T-helper 2 cell (primary cell): ENCODE results near the gene AIMP1.
A peak's percentile ranks its signal among the peaks of the same experiment; 100 is the strongest.
"Not testable (repeated sequence)": the region's sequence is repeated elsewhere in the genome, so short reads cannot be mapped to it uniquely, and the experiment has no call there.

Source experiments
- DNase-seq, 5 experiments: peaks; one replicate each; pipeline versions ENCODE4 v3.0.0 to v3.0.0-alpha.2; 2012 to 2022

Gene AIMP1

GRCh38 chr4:106312997-106313522, 3.3 kb upstream of the AIMP1 start:
- no peak for DNase-seq

GRCh38 chr4:106314960-106315359, 1.4 kb upstream of the AIMP1 start:
- peak in 1 of 5 experiments; percentile 16 for DNase-seq

- DNase-seq, result peak in 3 of 5 experiments; percentile 8 to 57 (median 35)
Measured at GRCh38 chr4:106315476-106315967, 828 bp upstream of the AIMP1 start.

DNA sequence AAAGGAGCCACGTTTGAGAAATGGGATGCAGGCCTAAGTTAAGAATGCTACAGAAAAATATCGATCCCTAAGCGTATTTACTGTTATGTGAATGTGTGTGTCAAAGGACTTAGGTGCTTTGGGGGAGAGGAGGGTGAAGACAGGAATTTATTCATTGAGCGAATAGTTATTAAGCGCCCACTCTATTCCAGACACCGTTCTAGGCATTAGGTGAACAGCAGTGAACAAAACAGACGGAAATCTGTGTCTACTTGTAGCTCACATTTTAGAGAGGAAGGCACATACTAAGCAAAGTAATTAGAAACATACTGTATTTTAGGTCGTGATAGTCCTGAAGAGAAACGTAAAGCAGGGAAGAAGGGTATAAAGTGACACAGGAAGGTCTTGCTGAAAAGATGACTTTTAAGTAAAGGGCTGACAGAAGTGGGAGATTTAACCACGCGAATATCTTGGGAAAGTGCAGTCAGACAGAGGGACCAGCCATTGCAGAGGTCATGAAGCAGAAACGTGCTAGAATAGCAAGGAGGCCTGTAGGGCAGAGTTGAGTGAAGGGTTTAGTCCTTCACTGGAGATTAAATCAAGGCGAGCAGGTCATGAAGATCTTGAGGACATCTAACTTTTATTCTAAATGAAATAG, 541 bp downstream of the AIMP1 start:
- DNase-seq, result peak in 1 of 5 experiments; percentile 29

- no peak for DNase-seq
Measured at GRCh38 chr4:106317815-106318214, 1.5 kb downstream of the AIMP1 start.

DNA sequence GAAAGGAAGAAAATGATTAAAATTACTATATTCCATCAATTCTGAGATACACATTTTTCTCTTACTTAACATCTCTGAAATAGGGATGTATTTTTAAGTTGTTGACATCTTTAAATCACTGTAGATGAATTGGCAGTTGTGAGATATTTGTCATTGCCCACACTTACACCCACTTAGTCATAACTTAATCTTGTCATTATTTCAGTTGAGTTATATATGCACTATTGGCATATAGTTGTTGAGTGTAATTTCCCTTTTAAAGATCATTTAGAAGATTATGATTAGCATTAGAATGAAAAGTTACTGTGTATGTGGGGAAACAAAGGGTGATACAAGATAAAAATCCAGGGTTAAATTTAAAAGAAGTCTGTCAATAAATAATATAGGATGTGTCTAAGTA, 2.2 kb downstream of the AIMP1 start:
- DNase-seq, result peak in 1 of 5 experiments; percentile 66

DNA sequence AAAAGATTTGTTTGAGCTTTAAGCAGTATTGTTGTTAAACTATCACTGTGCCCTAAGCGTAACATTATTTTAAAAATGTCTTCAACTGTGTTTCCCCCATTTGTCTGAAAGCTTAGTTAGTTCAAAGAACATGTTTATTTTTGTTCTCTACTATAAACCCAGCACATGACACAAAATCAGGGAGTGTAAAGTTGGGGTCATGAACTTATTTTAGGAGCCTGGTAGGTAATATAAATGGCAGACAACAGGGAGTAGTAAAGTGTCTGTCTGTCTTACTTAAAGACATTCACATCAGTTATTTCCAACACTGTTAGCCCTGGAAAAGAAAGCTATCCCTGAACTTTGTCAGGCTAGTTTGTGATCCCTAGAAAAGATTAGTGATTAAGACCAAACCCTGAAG, 3.9 kb downstream of the AIMP1 start:
- no peak for DNase-seq

DNA sequence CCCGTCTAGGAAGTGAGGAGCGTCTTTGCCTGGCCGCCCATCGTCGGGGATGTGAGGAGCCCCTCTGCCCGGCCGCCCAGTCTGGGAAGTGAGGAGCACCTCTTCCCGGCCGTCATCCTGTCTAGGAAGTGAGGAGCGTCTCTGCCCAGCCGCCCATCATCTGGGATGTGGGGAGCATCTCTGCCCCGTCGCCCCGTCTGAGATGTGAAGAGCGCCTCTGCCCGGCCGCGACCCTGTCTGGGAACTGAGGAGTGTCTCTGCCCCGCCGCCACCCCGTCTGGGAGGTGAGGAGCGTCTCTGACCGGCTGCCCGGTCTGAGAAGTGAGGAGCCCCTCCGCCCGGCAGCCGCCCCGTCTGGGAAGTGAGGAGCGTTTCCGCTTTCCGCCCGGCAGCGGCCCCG, 4.8 kb downstream of the AIMP1 start:
- DNase-seq, result not testable (repeated sequence)

DNA sequence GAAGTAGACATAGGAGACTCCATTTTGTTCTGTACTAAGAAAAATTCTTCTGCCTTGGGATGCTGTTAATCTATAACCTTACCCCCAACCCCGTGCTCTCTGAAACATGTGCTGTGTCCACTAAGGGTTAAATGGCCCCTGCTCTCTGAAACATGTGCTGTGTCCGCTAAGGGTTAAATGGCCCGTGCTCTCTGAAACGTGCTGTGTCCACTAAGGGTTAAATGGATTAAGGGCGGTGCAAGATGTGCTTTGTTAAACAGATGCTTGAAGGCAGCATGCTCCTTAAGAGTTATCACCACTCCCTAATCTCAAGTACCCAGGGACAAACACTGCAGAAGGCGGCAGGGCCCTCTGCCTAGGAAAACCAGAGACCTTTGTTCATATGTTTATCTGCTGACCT, 5.5 kb downstream of the AIMP1 start:
- not testable (repeated sequence) for DNase-seq

DNA sequence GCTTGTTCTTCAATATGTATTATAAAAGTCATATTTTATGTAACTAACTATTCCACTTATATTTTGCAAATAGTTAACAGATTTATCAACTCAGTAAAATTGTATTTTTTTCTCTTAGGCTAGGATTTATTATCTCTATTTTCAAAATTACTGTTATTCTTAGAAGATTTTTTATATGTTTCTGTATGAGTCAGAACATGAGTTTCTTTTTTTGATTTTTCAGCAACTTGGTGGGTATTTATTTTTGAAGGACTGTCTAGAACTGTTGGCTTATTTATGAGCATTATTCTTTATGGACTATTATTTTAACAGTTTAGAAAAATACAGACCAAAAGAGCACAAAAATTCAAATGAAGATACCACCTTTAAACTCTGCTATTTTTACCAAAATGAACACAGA, 6.8 kb downstream of the AIMP1 start:
- peak in 1 of 5 experiments; percentile 18 for DNase-seq

DNA sequence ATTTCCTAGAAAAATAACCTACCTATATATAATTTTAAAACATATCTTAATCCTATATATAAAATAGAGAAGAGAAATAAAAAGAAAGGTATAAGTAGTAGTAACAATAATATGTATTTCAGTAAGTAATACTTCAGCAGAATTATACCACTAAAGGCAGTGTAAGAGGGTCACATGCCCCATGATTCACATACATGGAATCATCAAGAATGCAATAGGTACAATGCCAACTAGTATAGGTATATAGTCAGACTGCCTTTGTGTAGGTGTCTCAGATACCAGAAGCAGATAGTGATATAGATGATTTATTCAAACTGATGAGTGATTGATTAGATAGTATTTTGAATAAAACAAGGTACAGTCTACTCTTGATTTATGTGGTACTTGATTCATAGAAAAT, 9.4 kb downstream of the AIMP1 start:
- DNase-seq, result no peak

- peak in 1 of 5 experiments; percentile 56 for DNase-seq
Measured at GRCh38 chr4:106329041-106329618, 12.8 kb downstream of the AIMP1 start.

- DNase-seq, result no peak
Measured at GRCh38 chr4:106333186-106333585, 16.8 kb downstream of the AIMP1 start.

DNA sequence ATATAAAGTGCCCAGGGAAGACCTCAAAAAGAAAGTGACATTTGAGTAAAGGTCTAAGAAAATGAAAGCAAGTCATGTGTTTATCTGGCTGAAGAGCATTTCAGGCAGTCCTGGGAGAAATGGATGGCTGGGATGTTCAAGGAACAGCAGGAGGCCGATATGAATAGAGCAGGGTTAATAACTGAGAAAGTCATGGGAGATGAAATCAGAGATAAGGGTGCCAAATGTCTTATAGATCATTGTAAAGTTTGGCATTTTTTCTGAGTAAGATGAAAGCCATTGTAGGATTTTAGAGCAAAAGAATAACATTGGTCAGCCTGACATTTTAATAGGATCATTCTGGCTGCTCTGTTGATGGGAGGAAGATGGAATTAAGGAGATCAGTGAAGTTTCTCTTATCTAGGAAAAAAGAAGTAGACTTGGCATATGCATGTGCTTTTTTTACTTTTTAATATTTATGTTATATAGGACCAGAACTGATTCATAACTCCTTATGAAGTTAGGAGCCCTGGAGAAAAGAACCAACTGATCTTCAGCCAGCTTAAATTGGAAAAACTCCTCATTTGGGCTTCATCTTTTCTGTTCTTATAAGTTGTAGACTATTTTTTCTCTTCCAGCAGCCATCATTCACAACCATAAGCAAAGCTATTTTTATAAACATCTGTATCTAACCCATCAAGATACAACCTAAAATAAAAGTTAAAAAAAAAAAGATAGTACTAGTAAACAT, 18.6 kb downstream of the AIMP1 start:
- no peak for DNase-seq

GRCh38 chr4:106336618-106337017, 20.3 kb downstream of the AIMP1 start:
- no peak for DNase-seq

- no peak for DNase-seq
Measured at GRCh38 chr4:106337916-106338315, 21.6 kb downstream of the AIMP1 start.

DNA sequence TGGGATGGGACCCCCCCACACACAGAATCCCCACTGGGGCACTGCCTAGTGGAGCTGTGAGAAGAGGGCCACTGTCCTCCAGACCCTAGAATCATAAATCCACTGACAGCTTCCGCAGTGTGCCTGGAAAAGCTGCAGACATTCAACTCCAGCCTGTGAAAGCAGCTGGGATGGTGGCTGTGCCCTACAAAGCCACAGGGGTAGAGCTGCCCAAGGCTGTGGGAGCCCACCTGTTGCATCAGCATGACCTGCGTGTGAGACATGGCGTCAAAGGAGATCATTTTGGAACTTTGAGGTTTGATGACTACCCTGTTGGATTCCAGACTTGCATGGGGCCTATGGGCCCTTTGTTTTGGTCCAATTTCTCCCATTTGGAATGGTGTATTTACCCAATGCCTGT, 22.3 kb downstream of the AIMP1 start:
- DNase-seq, result no peak

DNA sequence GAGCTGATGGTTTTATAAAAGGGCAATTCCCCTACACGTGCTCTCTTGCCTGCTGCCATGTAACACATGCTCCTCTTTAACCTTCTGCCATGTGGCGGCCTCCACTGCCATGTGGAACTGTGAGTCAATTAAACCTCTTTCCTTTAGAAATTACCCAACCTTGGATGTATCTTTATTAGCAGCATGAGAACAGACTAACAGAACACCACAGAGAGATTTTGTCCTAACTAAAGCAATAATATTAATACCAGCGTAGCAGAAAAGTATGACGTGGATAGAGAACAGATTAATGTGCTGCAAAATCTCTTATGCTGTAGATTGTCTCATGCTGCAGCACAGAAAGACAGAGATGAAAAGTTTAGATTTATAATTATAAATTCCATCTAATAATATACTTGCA, 23.1 kb downstream of the AIMP1 start:
- DNase-seq, result no peak

- peak in 1 of 5 experiments; percentile 68 for DNase-seq
Measured at GRCh38 chr4:106340774-106341173, 24.4 kb downstream of the AIMP1 start.

DNA sequence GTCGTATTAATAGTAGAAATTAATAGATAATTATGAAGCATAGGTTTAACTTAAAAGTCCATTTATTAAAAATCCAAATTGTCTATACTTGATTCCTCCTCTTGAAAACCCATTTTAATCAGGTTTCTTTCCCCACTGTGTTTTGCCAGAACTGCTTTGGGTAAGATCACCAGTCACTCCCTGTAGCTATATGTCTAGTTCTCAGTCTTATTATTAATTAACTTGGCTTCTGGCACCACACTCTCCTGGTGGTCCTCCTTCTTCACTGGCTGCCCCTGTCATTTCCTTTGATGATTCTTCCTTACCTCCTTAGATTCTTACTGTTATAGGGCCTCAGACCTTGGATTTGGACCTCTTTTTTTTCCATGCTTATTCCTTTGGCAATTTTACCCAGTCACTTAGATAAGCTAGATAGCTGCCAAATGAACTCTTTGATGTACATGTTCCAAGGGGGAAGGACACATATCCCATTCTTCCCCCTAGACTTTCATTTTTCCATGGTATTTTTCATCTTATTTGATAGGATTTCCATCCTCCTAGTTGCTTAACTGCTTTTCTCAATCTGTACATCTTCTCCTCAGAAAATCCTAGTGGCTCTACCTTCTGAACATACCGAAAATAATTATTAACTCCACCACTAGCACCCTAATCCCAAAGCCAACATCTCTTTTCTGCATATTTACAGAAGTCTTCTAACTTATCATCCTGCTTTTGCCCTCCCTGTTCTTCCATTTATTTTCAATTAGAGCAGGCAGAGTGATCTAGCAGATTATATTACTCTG, 27.7 kb downstream of the AIMP1 start:
- DNase-seq, result no peak

- DNase-seq, result no peak
Measured at GRCh38 chr4:106344647-106344970, 28.3 kb downstream of the AIMP1 start.

GRCh38 chr4:106347167-106347566, 30.8 kb downstream of the AIMP1 start:
- DNase-seq, result no peak

GRCh38 chr4:106351016-106351415, 34.7 kb downstream of the AIMP1 start:
- no peak for DNase-seq
